Ovary (tissue), 3 donors: ENCODE results near the gene USP6.

ENCODE experiments used
- CTCF ChIP-seq, 3 donors: fragments of 450-650 bp in 2 of 3; fragments of 200-600 bp in 1 of 3; IDR thresholded peaks; one replicate each; pipeline versions ENCODE4 v1.5.1 to v1.8.0; 2016 to 2022; ENCODE audit warnings: antibody characterized with exemption in 3 of 3, mild to moderate bottlenecking in 1 of 3
- EP300 ChIP-seq: sonication (generic); formaldehyde crosslinking; IDR thresholded peaks from one replicate; pipeline ENCODE4 v1.6.1; 2017; ENCODE audit warnings: antibody characterized with exemption
- POLR2A ChIP-seq: fragments of 450-650 bp; IDR thresholded peaks from one replicate; pipeline ENCODE4 v1.6.1; 2017; ENCODE audit warnings: antibody characterized with exemption, mild to moderate bottlenecking, moderate library complexity
- donor health status: DM: no; HTN: no; CAD: no.

GRCh38 chr17:5194346-5194745 is 78.5 kb downstream of the USP6 start:
- TF ChIP-seq CTCF (IDR thresholded peaks at IDR 0.05) (no peak), EP300 (no peak), POLR2A (no peak)
